WERI-Rb-1 (cell line): ENCODE results near the gene POU6F2.

Experiments used
- DNase-seq: peaks from one replicate; pipeline ENCODE4 v3.0.0-alpha.2; 2020
- H3K27ac ChIP-seq: fragments of 250-450 bp; sonication (Bioruptor Pico); 2 replicates; pipeline ENCODE4 v1.5.1; 2020; ENCODE audit warnings: mild to moderate bottlenecking, moderate library complexity
- H3K27me3 ChIP-seq: fragments of 250-450 bp; sonication (Bioruptor Pico); 2 replicates; pipeline ENCODE4 v1.5.1; 2021; ENCODE audit warnings: mild to moderate bottlenecking, low read depth, moderate library complexity; ENCODE audit not compliant: insufficient read depth, severe bottlenecking
- H3K36me3 ChIP-seq: fragments of 250-450 bp; sonication (Bioruptor Pico); 2 replicates; pipeline ENCODE4 v1.5.1; 2020; ENCODE audit warnings: mild to moderate bottlenecking, moderate library complexity
- H3K4me3 ChIP-seq: 2 replicates; pipeline ENCODE4 v1.5.1; 2011; ENCODE audit warnings: low read depth, mild to moderate bottlenecking, control low read depth, low read length
- H3K9me3 ChIP-seq: fragments of 250-450 bp; sonication (Bioruptor Pico); 2 replicates; pipeline ENCODE4 v1.5.1; 2021; ENCODE audit warnings: mild to moderate bottlenecking, moderate library complexity; ENCODE audit not compliant: severe bottlenecking
- TF ChIP-seq, protein P1 (sequence below): IDR thresholded peaks from 2 replicates; pipeline ENCODE4 v1.5.1; 2011; ENCODE audit warnings: low read depth, mild to moderate bottlenecking, control low read depth, inconsistent platforms, low read length

Gene POU6F2

GRCh38 chr7:39086638-39087360 is 109.1 kb downstream of the POU6F2 start:
- H3K4me3 ChIP-seq = no peak overlapping the region
- no peaks in the 10 kb centered on the region for H3K9me3 ChIP-seq
- no peak for DNase-seq
- H3K36me3 ChIP-seq = no peaks in the 10 kb centered on the region
- TF ChIP-seq, protein P1, sequence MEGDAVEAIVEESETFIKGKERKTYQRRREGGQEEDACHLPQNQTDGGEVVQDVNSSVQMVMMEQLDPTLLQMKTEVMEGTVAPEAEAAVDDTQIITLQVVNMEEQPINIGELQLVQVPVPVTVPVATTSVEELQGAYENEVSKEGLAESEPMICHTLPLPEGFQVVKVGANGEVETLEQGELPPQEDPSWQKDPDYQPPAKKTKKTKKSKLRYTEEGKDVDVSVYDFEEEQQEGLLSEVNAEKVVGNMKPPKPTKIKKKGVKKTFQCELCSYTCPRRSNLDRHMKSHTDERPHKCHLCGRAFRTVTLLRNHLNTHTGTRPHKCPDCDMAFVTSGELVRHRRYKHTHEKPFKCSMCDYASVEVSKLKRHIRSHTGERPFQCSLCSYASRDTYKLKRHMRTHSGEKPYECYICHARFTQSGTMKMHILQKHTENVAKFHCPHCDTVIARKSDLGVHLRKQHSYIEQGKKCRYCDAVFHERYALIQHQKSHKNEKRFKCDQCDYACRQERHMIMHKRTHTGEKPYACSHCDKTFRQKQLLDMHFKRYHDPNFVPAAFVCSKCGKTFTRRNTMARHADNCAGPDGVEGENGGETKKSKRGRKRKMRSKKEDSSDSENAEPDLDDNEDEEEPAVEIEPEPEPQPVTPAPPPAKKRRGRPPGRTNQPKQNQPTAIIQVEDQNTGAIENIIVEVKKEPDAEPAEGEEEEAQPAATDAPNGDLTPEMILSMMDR = no peak
- no peaks in the 10 kb centered on the region for H3K27me3 ChIP-seq
- no peak overlapping the region for H3K27ac ChIP-seq

DNA sequence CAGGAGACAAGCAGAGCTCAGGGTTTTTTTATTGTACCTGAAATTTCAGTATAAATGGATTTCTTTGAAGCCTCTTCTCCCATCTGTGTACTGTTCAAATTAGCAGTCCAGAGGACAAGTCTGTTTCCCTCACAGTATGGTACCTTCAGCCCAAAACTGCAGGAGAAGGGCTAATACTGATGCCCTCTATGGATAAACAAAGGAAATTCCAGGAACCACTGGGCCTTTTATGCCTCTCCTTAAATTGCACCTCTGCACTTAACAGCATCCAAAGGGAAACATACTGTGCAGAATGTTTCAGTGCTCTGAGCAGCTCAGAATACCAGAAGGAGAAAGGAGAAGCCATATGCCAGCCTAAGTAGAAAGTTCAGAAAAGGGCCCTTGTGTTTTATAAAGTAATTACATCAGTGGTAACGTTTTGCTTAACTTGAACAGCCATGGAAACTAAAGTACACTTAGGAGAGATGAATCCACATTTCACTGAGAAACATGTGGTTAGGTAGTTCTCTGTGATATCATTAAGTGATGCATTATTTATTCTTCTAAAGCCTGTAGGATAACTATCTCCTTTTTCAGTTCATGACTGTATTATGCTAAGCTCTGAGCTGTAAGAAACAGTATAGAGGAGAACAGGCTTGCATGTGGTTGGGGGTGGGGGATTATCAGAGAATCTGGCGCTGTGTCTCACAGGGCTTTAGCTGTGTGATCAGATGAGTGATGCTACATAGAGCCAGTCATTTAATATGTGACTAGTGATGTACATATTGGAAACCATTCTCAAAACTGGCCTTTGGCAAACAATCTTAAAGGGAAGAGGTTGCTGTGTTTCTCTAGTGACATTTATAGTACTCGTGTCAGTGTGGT is 111.3 kb downstream of the POU6F2 start:
- Histone ChIP-seq H3K36me3 (no peaks in the 10 kb centered on the region), H3K4me3 (no peak overlapping the region), H3K27me3 (no peaks in the 10 kb centered on the region), H3K27ac (peak overlapping the region; percentile 11), H3K9me3 (no peaks in the 10 kb centered on the region)
- TF ChIP-seq, protein P1 = no peak
- peak; percentile 71 for DNase-seq

- Histone ChIP-seq H3K4me3 (no peak overlapping the region), H3K36me3 (no peaks in the 10 kb centered on the region), H3K27me3 (no peaks in the 10 kb centered on the region), H3K9me3 (no peaks in the 10 kb centered on the region), H3K27ac (no peak overlapping the region)
- TF ChIP-seq, protein P1 = no peak
- no peak for DNase-seq
Measured at GRCh38 chr7:39091145-39091544, 113.4 kb downstream of the POU6F2 start.

DNA sequence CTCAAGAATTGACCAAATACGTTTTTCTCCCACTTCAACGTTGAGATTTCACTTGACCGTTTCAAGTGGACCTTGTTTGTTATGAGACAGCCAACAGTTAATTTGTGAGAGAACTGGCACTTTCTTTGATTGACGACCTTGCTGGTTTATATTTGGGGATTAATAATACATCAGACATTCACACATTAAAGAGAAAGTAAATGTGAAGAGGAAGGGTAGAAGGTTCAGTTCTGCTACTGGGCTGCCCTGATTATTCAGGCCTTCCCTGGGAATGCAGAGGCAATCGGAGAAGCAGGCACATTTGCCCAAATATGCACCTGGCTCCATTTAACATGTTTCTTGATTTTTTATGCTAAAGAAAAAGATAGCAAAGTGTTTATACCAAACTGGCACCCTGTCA is 114.1 kb downstream of the POU6F2 start:
- no peaks in the 10 kb centered on the region for H3K9me3 ChIP-seq
- DNase-seq = no peak
- H3K4me3 ChIP-seq = no peak overlapping the region
- no peaks in the 10 kb centered on the region for H3K27me3 ChIP-seq
- no peaks in the 10 kb centered on the region for H3K36me3 ChIP-seq
- no peak overlapping the region for H3K27ac ChIP-seq
- TF ChIP-seq, protein P1 = no peak

- Histone ChIP-seq H3K4me3 (no peak overlapping the region), H3K9me3 (no peaks in the 10 kb centered on the region), H3K36me3 (no peaks in the 10 kb centered on the region), H3K27ac (no peak overlapping the region), H3K27me3 (no peaks in the 10 kb centered on the region)
- TF ChIP-seq, protein P1 = no peak
- DNase-seq = no peak
Measured at GRCh38 chr7:39094731-39095130, 117.0 kb downstream of the POU6F2 start.
